DND-41 (cell line): ENCODE data around the gene ATXN2.
"Not testable (repeated sequence)": the region's sequence is repeated elsewhere in the genome, so short reads cannot be mapped to it uniquely, and the experiment has no call there.

Experiments used
- ATAC-seq: fragments of 200-7000 bp; cut with Tn5 transposase; 3 replicates; pipeline ENCODE4 v1.9.1; 2021; ENCODE audit warnings: low read depth; ENCODE audit not compliant: insufficient read depth
- DNase-seq: peaks from one replicate; pipeline ENCODE4 v3.0.0-alpha.2; 2020
- H2AFZ ChIP-seq: 2 replicates; pipeline ENCODE4 v1.6.0; 2012; ENCODE audit warnings: low read depth, low read length
- H3K27ac ChIP-seq: 2 replicates; pipeline ENCODE4 v1.5.1; 2012; ENCODE audit warnings: low read length, inconsistent platforms
- H3K27me3 ChIP-seq: fragments of 200-600 bp; sonication (generic); 2 replicates; pipeline ENCODE4 v1.6.0; 2012; ENCODE audit warnings: low read length, mild to moderate bottlenecking, inconsistent platforms; ENCODE audit not compliant: insufficient read depth, poor library complexity
- H3K36me3 ChIP-seq: 2 replicates; pipeline ENCODE4 v1.5.1; 2012; ENCODE audit warnings: low read length, inconsistent platforms; ENCODE audit not compliant: insufficient read depth
- H3K4me1 ChIP-seq: 2 replicates; pipeline ENCODE4 v1.5.1; 2012; ENCODE audit warnings: mild to moderate bottlenecking, low read length; ENCODE audit not compliant: insufficient read depth
- H3K4me2 ChIP-seq: 2 replicates; pipeline ENCODE4 v1.6.0; 2012; ENCODE audit warnings: mild to moderate bottlenecking, moderate library complexity, low read length, inconsistent platforms; ENCODE audit not compliant: insufficient read depth
- H3K4me3 ChIP-seq, 2 experiments: fragments of 200-600 bp in 1 of 2; shearing (Covaris generic) in 1 of 2; 2 replicates each; pipeline ENCODE4 v1.5.1; 2012 to 2016; ENCODE audit warnings: inconsistent platforms in 2 of 2, low read length in 2 of 2, mild to moderate bottlenecking in 2 of 2, low read depth in 1 of 2, moderate library complexity in 1 of 2
- H3K79me2 ChIP-seq: 2 replicates; pipeline ENCODE4 v1.6.0; 2012; ENCODE audit warnings: low read length, inconsistent platforms; ENCODE audit not compliant: insufficient read depth
- H3K9ac ChIP-seq: 2 replicates; pipeline ENCODE4 v1.6.0; 2012; ENCODE audit warnings: low read depth, mild to moderate bottlenecking, inconsistent platforms, low read length, moderate library complexity
- H3K9me3 ChIP-seq: 2 replicates; pipeline ENCODE4 v1.5.1; 2012; ENCODE audit warnings: low read length, moderate library complexity, mild to moderate bottlenecking, inconsistent platforms; ENCODE audit not compliant: insufficient read depth, severe bottlenecking
- H4K20me1 ChIP-seq: 2 replicates; pipeline ENCODE4 v1.6.0; 2012; ENCODE audit warnings: low read length; ENCODE audit not compliant: insufficient read depth
- EZH2 ChIP-seq: IDR thresholded peaks from 3 replicates; pipeline ENCODE4 v1.6.1; 2012; ENCODE audit warnings: borderline replicate concordance, low read depth, mild to moderate bottlenecking, moderate library complexity, low read length, inconsistent platforms; ENCODE audit not compliant: severe bottlenecking
- TF ChIP-seq, protein P1 (sequence below): IDR thresholded peaks from 2 replicates; pipeline ENCODE4 v1.5.1; 2012; ENCODE audit warnings: borderline replicate concordance, low read length, moderate library complexity, mild to moderate bottlenecking; ENCODE audit not compliant: poor library complexity, severe bottlenecking; ENCODE audit errors: extremely low read depth

The ATXN2 gene

DNA sequence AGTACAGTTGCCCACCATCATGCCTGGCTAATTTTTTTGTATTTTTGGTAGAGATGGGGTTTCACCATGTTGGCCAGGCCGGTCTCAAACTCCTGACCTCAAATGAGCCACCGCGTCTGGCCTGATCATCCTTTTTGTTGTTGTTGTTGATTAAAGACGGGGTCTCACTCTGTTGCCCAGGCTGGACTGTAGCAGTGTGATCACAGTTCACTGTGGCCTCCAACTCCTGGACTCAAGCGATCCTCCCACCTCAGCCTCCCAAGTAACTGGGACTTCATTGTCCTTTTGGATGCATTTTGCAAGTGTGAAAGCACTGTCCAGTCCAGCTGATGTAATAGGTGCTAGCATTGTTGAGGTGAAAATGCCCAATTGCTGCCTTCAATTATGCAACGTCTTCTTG lies 27.1 kb upstream of the ATXN2 start:
- no peak for ATAC-seq
- no peak for DNase-seq
- Histone ChIP-seq H3K27ac (no peak overlapping the region), H3K36me3 (no peaks in the 10 kb centered on the region), H2AFZ (no peak overlapping the region), H3K9me3 (no peaks in the 10 kb centered on the region), H4K20me1 (no peaks in the 10 kb centered on the region), H3K9ac (no peak overlapping the region), H3K4me2 (no peak overlapping the region), H3K79me2 (no peaks in the 10 kb centered on the region), H3K4me1 (no peaks in the 10 kb centered on the region), H3K27me3 (no peaks in the 10 kb centered on the region), H3K4me3 (no peak overlapping the region)
- TF ChIP-seq EZH2, result no peak
- TF ChIP-seq, protein P1, sequence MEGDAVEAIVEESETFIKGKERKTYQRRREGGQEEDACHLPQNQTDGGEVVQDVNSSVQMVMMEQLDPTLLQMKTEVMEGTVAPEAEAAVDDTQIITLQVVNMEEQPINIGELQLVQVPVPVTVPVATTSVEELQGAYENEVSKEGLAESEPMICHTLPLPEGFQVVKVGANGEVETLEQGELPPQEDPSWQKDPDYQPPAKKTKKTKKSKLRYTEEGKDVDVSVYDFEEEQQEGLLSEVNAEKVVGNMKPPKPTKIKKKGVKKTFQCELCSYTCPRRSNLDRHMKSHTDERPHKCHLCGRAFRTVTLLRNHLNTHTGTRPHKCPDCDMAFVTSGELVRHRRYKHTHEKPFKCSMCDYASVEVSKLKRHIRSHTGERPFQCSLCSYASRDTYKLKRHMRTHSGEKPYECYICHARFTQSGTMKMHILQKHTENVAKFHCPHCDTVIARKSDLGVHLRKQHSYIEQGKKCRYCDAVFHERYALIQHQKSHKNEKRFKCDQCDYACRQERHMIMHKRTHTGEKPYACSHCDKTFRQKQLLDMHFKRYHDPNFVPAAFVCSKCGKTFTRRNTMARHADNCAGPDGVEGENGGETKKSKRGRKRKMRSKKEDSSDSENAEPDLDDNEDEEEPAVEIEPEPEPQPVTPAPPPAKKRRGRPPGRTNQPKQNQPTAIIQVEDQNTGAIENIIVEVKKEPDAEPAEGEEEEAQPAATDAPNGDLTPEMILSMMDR, result no peak

- TF ChIP-seq EZH2, result no peak
- TF ChIP-seq, protein P1, result no peak
- Histone ChIP-seq H3K36me3 (no peaks in the 10 kb centered on the region), H3K9me3 (no peaks in the 10 kb centered on the region), H3K9ac (no peak overlapping the region), H3K79me2 (no peaks in the 10 kb centered on the region), H3K4me3 (no peak overlapping the region), H3K27me3 (no peaks in the 10 kb centered on the region), H3K4me1 (no peaks in the 10 kb centered on the region), H4K20me1 (no peaks in the 10 kb centered on the region), H3K4me2 (no peak overlapping the region), H3K27ac (no peak overlapping the region), H2AFZ (no peak overlapping the region)
- DNase-seq, result no peak
- ATAC-seq, result no peak
Observed at GRCh38 chr12:111624540-111624939, 25.4 kb upstream of the ATXN2 start.

DNA sequence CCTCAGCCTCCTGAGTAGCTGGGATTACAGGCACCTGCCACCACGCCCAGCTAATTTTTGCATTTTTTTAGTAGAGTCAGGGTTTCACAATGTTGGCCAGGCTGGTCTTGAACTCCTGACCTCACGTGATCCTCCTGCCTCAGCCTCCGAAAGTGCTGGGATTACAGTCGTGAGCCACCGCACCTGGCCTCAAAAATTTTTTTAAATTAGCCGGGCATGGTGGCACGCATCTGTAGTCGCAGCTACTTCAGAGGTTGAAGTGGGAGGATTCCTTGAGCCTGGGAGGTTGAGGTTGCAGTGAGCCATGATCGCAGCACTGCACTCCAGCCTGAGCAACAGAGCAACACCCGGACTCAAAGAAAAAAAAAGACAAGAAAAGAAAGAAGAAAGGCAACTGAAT lies 18.7 kb upstream of the ATXN2 start:
- not testable (repeated sequence) for H4K20me1 ChIP-seq, H3K79me2 ChIP-seq, H3K27me3 ChIP-seq, H3K4me1 ChIP-seq, H3K9ac ChIP-seq, H3K4me3 ChIP-seq, H2AFZ ChIP-seq, ATAC-seq, H3K9me3 ChIP-seq, H3K27ac ChIP-seq, H3K36me3 ChIP-seq, DNase-seq, H3K4me2 ChIP-seq

GRCh38 chr12:111616177-111616623 lies 17.1 kb upstream of the ATXN2 start:
- no peak for DNase-seq
- Histone ChIP-seq H3K36me3 (no peaks in the 10 kb centered on the region), H3K9ac (no peak overlapping the region), H2AFZ (no peak overlapping the region), H3K27me3 (no peaks in the 10 kb centered on the region), H3K4me2 (no peak overlapping the region), H4K20me1 (no peaks in the 10 kb centered on the region), H3K27ac (no peak overlapping the region), H3K4me3 (no peak overlapping the region), H3K4me1 (no peaks in the 10 kb centered on the region), H3K79me2 (no peaks in the 10 kb centered on the region), H3K9me3 (no peaks in the 10 kb centered on the region)
- ATAC-seq, result no peak
- TF ChIP-seq, protein P1, result no peak
- no peak for TF ChIP-seq EZH2
